HEK293 (cell line): ENCODE measurements around the gene MAP3K6.

ENCODE experiments used
- BCL6B ChIP-seq: fragments of 450-650 bp; formaldehyde crosslinking; IDR thresholded peaks from 2 replicates; pipeline ENCODE4 v1.5.1; 2017; ENCODE audit warnings: missing biosample characterization, missing genetic modification characterization
- ELK4 ChIP-seq: IDR thresholded peaks from 2 replicates; pipeline ENCODE4 v1.6.1; 2011; ENCODE audit warnings: mild to moderate bottlenecking, low read depth, low read length, borderline replicate concordance
- KLF16 ChIP-seq: fragments of 450-650 bp; formaldehyde crosslinking; IDR thresholded peaks from 2 replicates; pipeline ENCODE4 v1.5.1; 2017; ENCODE audit warnings: missing biosample characterization, missing genetic modification characterization
- PRDM4 ChIP-seq: fragments of 450-650 bp; formaldehyde crosslinking; IDR thresholded peaks from 2 replicates; pipeline ENCODE4 v1.5.1; 2017; ENCODE audit warnings: missing biosample characterization, missing genetic modification characterization
- TCF7L2 ChIP-seq: IDR thresholded peaks from 2 replicates; pipeline ENCODE4 v1.6.1; 2011; ENCODE audit warnings: low read depth, mild to moderate bottlenecking, inconsistent platforms, low read length, moderate library complexity, borderline replicate concordance
- ZBTB10 ChIP-seq: fragments of 450-650 bp; formaldehyde crosslinking; IDR thresholded peaks from 2 replicates; pipeline ENCODE4 v1.5.1; 2016; ENCODE audit warnings: missing biosample characterization, missing genetic modification characterization
- ZBTB11 ChIP-seq: fragments of 450-650 bp; formaldehyde crosslinking; conservative IDR thresholded peaks from 2 replicates; pipeline ENCODE4 v1.5.1; 2016; ENCODE audit warnings: low read depth, missing biosample characterization, missing genetic modification characterization
- ZBTB21 ChIP-seq: fragments of 450-650 bp; formaldehyde crosslinking; IDR thresholded peaks from 2 replicates; pipeline ENCODE4 v1.5.1; 2017; ENCODE audit warnings: missing biosample characterization, missing genetic modification characterization
- ZNF184 ChIP-seq: fragments of 450-650 bp; IDR thresholded peaks from 2 replicates; pipeline ENCODE4 v1.5.1; 2018; ENCODE audit warnings: missing biosample characterization, mild to moderate bottlenecking, missing genetic modification characterization
- ZNF202 ChIP-seq: fragments of 450-650 bp; formaldehyde crosslinking; IDR thresholded peaks from 2 replicates; pipeline ENCODE4 v1.5.1; 2016; ENCODE audit warnings: missing biosample characterization, missing genetic modification characterization, borderline replicate concordance
- ZNF416 ChIP-seq: fragments of 450-650 bp; formaldehyde crosslinking; IDR thresholded peaks from 2 replicates; pipeline ENCODE4 v1.5.1; 2016; ENCODE audit warnings: missing biosample characterization, missing genetic modification characterization
- ZNF513 ChIP-seq: fragments of 450-650 bp; IDR thresholded peaks from 2 replicates; pipeline ENCODE4 v1.5.1; 2018; ENCODE audit warnings: missing biosample characterization, missing genetic modification characterization
- ZNF529 ChIP-seq: fragments of 450-650 bp; formaldehyde crosslinking; IDR thresholded peaks from 2 replicates; pipeline ENCODE4 v1.5.1; 2017; ENCODE audit warnings: missing genetic modification characterization, missing biosample characterization; ENCODE audit not compliant: insufficient replicate concordance
- ZNF596 ChIP-seq: fragments of 450-650 bp; IDR thresholded peaks from 2 replicates; pipeline ENCODE4 v1.5.0; 2018; ENCODE audit warnings: missing biosample characterization, mild to moderate bottlenecking, missing genetic modification characterization, moderate library complexity
- ZNF629 ChIP-seq: fragments of 450-650 bp; formaldehyde crosslinking; IDR thresholded peaks from 2 replicates; pipeline ENCODE4 v1.5.1; 2017; ENCODE audit warnings: missing biosample characterization, missing genetic modification characterization
- TF ChIP-seq, protein P1 (sequence below): fragments of 450-650 bp; formaldehyde crosslinking; IDR thresholded peaks from 2 replicates; pipeline ENCODE4 v1.5.1; 2016; ENCODE audit warnings: missing biosample characterization, missing genetic modification characterization, borderline replicate concordance
- TF ChIP-seq, protein P2 (sequence below): fragments of 450-650 bp; formaldehyde crosslinking; IDR thresholded peaks from 2 replicates; pipeline ENCODE4 v1.5.1; 2016; ENCODE audit warnings: missing biosample characterization, missing genetic modification characterization

Gene MAP3K6

GRCh38 chr1:27321813-27322568 lies 44.8 kb downstream of the MAP3K6 start, which contains the start of gene TMEM222 (continued):
- TF ChIP-seq ZNF513 (tag by site-specific recombination) (0 out of 2 replicates have a peak, but pooled peaks have one; percentile 15), ZNF629 (peak; percentile 96), ZNF202 (no peak), ELK4 (no peak; the same call in 1 of the 2 replicates), TCF7L2 (0 out of 2 replicates have a peak, but pooled peaks have one; percentile 47), ZNF596 (tag by site-specific recombination) (no peak), ZBTB21 (tag by site-specific recombination) (peak; percentile 93), ZNF416 (tag by site-specific recombination) (no peak), ZNF184 (tag by site-specific recombination) (peak; percentile 86), PRDM4 (peak; percentile 74; the same call in 1 of the 2 replicates), ZNF529 (tag by site-specific recombination) (no peak), KLF16 (tag by site-specific recombination) (peak; percentile 100), ZBTB11 (tag by site-specific recombination) (peak; percentile 100), BCL6B (tag by site-specific recombination) (no peak), ZBTB10 (tag by site-specific recombination) (peak; percentile 85)
- TF ChIP-seq, protein P1, sequence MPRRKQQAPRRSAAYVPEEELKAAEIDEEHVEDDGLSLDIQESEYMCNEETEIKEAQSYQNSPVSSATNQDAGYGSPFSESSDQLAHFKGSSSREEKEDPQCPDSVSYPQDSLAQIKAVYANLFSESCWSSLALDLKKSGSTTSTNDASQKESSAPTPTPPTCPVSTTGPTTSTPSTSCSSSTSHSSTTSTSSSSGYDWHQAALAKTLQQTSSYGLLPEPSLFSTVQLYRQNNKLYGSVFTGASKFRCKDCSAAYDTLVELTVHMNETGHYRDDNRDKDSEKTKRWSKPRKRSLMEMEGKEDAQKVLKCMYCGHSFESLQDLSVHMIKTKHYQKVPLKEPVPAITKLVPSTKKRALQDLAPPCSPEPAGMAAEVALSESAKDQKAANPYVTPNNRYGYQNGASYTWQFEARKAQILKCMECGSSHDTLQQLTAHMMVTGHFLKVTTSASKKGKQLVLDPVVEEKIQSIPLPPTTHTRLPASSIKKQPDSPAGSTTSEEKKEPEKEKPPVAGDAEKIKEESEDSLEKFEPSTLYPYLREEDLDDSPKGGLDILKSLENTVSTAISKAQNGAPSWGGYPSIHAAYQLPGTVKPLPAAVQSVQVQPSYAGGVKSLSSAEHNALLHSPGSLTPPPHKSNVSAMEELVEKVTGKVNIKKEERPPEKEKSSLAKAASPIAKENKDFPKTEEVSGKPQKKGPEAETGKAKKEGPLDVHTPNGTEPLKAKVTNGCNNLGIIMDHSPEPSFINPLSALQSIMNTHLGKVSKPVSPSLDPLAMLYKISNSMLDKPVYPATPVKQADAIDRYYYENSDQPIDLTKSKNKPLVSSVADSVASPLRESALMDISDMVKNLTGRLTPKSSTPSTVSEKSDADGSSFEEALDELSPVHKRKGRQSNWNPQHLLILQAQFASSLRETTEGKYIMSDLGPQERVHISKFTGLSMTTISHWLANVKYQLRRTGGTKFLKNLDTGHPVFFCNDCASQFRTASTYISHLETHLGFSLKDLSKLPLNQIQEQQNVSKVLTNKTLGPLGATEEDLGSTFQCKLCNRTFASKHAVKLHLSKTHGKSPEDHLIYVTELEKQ (tag by site-specific recombination), result peak; percentile 65; the same call in 1 of the 2 replicates
- TF ChIP-seq, protein P2, sequence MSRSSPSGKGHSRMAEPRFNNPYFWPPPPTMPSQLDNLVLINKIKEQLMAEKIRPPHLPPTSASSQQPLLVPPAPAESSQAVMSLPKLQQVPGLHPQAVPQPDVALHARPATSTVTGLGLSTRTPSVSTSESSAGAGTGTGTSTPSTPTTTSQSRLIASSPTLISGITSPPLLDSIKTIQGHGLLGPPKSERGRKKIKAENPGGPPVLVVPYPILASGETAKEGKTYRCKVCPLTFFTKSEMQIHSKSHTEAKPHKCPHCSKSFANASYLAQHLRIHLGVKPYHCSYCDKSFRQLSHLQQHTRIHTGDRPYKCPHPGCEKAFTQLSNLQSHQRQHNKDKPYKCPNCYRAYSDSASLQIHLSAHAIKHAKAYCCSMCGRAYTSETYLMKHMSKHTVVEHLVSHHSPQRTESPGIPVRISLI (tag by site-specific recombination), result no peak
